PC-9 (cell line): Measurements from ENCODE around the gene RFWD3. TPM values are rescaled to one million over a fixed set of nuclear protein-coding genes. Genes with fewer than 3 reads are reported as not detected.

Experiments
- BruUV-seq: library from RNA; stranded (reverse); fragments of 400-500 nt; replicated peaks from 2 replicates; lab custom pipeline; 2021; lab: Mats Ljungman, UMichigan
- CTCF ChIA-PET: fragments of 300-600 bp; sonication (Branson Sonifier 250); formaldehyde crosslinking; loops from one replicate; lab custom pipeline; 2022; ENCODE audit warnings: antibody characterized with exemption; lab: Charles Lee
- POLR2A ChIA-PET: fragments of 300-600 bp; sonication (Branson Sonifier 250); formaldehyde crosslinking; loops from one replicate; lab custom pipeline; 2022; ENCODE audit warnings: antibody characterized with exemption; ENCODE audit not compliant: unreplicated experiment; lab: Charles Lee
- DNase-seq, 2 experiments: peaks; one replicate each; pipeline versions ENCODE4 v3.0.0 to v3.0.0-alpha.2; 2015 to 2022; ENCODE audit warnings: mixed read lengths in 1 of 2
- H2AFZ ChIP-seq: fragments of 200-600 bp; sonication (generic); 2 replicates; pipeline ENCODE4 v1.8.1; 2017; ENCODE audit warnings: antibody characterized with exemption
- H3F3A ChIP-seq: fragments of 200-600 bp; sonication (generic); 2 replicates; pipeline ENCODE4 v1.8.1; 2017; ENCODE audit warnings: antibody characterized with exemption, mild to moderate bottlenecking, low read depth; ENCODE audit not compliant: insufficient read depth
- H3K27ac ChIP-seq: fragments of 200-600 bp; sonication (generic); 2 replicates; pipeline ENCODE4 v1.6.1; 2016; ENCODE audit warnings: mixed run types
- H3K27me3 ChIP-seq: fragments of 200-600 bp; sonication (generic); 2 replicates; pipeline ENCODE4 v1.6.1; 2016; ENCODE audit warnings: low read depth, mixed run types; ENCODE audit not compliant: insufficient read depth
- H3K36me3 ChIP-seq: fragments of 200-600 bp; sonication (generic); 2 replicates; pipeline ENCODE4 v1.6.1; 2016; ENCODE audit warnings: low read depth, mixed run types
- H3K4me1 ChIP-seq: fragments of 200-600 bp; sonication (generic); replicated peaks from 2 replicates; pipeline ENCODE4 v1.6.1; 2016; ENCODE audit warnings: mixed run types; ENCODE audit not compliant: insufficient read depth
- H3K4me2 ChIP-seq: fragments of 200-600 bp; sonication (generic); 2 replicates; pipeline ENCODE4 v1.6.1; 2017; ENCODE audit warnings: mixed run types
- H3K4me3 ChIP-seq: fragments of 200-600 bp; sonication (generic); 2 replicates; pipeline ENCODE4 v1.6.1; 2016; ENCODE audit warnings: mixed run types
- H3K79me2 ChIP-seq: fragments of 200-600 bp; sonication (generic); 2 replicates; pipeline ENCODE4 v1.6.1; 2017; ENCODE audit warnings: low read depth, mixed run types
- H3K9me2 ChIP-seq: fragments of 200-600 bp; sonication (generic); 2 replicates; pipeline ENCODE4 v1.8.1; 2017; ENCODE audit warnings: mild to moderate bottlenecking; ENCODE audit not compliant: insufficient read depth
- H3K9me3 ChIP-seq: fragments of 200-600 bp; sonication (generic); 2 replicates; pipeline ENCODE4 v1.8.1; 2016; ENCODE audit warnings: low read depth; ENCODE audit not compliant: insufficient read depth
- H4K20me1 ChIP-seq: fragments of 200-600 bp; sonication (generic); 2 replicates; pipeline ENCODE4 v1.8.1; 2017; ENCODE audit not compliant: insufficient read depth
- CTCF ChIP-seq: fragments of 200-600 bp; sonication (generic); conservative IDR thresholded peaks from 2 replicates; pipeline ENCODE4 v1.6.1; 2017; ENCODE audit warnings: mixed run types, antibody characterized with exemption, mild to moderate bottlenecking, moderate library complexity
- EZH2 ChIP-seq: fragments of 200-600 bp; sonication (generic); IDR thresholded peaks from 2 replicates; pipeline ENCODE4 v1.8.0; 2017; ENCODE audit warnings: antibody characterized with exemption, low read depth
- intact Hi-C: fragments of 100-400 bp; cut with micrococcal nuclease; formaldehyde crosslinking; loops from one replicate; pipeline ENCODE4 v1.10.0; 2022; ENCODE audit not compliant: unreplicated experiment
- total RNA-seq: library from RNA; stranded (reverse); gene quantifications from 2 replicates; pipeline ENCODE4 v1.2.3, GENCODE V29; 2021

The RFWD3 gene
- total RNA-seq, 1 experiment from 2014 or later = 49.5 TPM

GRCh38 chr16:74633686-74634085 is 33.0 kb downstream of the RFWD3 start:
- peaks cover 55% of the 10 kb centered on the region for H3K36me3 ChIP-seq
- POLR2A ChIA-PET = no interaction called here

GRCh38 chr16:74627506-74628220 is 39.0 kb downstream of the RFWD3 start:
- no peak overlapping the region for H3K4me3 ChIP-seq
- H2AFZ ChIP-seq = no peak overlapping the region
- no peak for TF ChIP-seq EZH2
- TF ChIP-seq CTCF = no peak
- peaks cover 37% of the 10 kb centered on the region for H3K36me3 ChIP-seq
- H3K9me2 ChIP-seq = no peaks in the 10 kb centered on the region
- POLR2A ChIA-PET = no interaction called here
- CTCF ChIA-PET = no interaction called here
- H3K9me3 ChIP-seq = no peaks in the 10 kb centered on the region
- no peaks in the 10 kb centered on the region for H3K4me1 ChIP-seq
- intact Hi-C loops = no loop called here
- H3K27ac ChIP-seq = no peak overlapping the region
- no peak overlapping the region for H3K4me2 ChIP-seq
- peaks cover 9% of the 10 kb centered on the region; the same call in 1 of the 2 replicates for H3F3A ChIP-seq
- no TSS peak for BruUV-seq
- DNase-seq = no peak
- no peaks in the 10 kb centered on the region for H3K27me3 ChIP-seq
- peaks cover 4% of the 10 kb centered on the region for H4K20me1 ChIP-seq
- no peaks in the 10 kb centered on the region for H3K79me2 ChIP-seq

More at GRCh38 chr16:74633686-74634085, 33.0 kb downstream of the RFWD3 start:
- Histone ChIP-seq H4K20me1 (no peaks in the 10 kb centered on the region), H3K27ac (no peak overlapping the region), H3K4me3 (no peak overlapping the region), H2AFZ (no peak overlapping the region), H3K79me2 (no peaks in the 10 kb centered on the region), H3K4me1 (no peaks in the 10 kb centered on the region), H3K9me2 (no peaks in the 10 kb centered on the region), H3F3A (peaks cover 16% of the 10 kb centered on the region), H3K27me3 (no peaks in the 10 kb centered on the region), H3K4me2 (no peak overlapping the region), H3K9me3 (no peaks in the 10 kb centered on the region)
- no TSS peak for BruUV-seq
- intact Hi-C loops = no loop called here
- no peak for DNase-seq
- CTCF ChIA-PET = no interaction called here
- TF ChIP-seq EZH2 (no peak), CTCF (no peak)

- intact Hi-C loops = no loop called here
- BruUV-seq = no TSS peak
- Histone ChIP-seq H4K20me1 (peaks cover 4% of the 10 kb centered on the region), H2AFZ (no peak overlapping the region), H3K4me1 (no peaks in the 10 kb centered on the region), H3K4me2 (no peak overlapping the region), H3K4me3 (no peak overlapping the region), H3F3A (peaks cover 9% of the 10 kb centered on the region; the same call in 1 of the 2 replicates), H3K36me3 (peaks cover 43% of the 10 kb centered on the region), H3K79me2 (no peaks in the 10 kb centered on the region), H3K27me3 (no peaks in the 10 kb centered on the region), H3K9me3 (no peaks in the 10 kb centered on the region), H3K27ac (no peak overlapping the region), H3K9me2 (no peaks in the 10 kb centered on the region)
- POLR2A ChIA-PET = no interaction called here
- CTCF ChIA-PET = no interaction called here
- no peak for TF ChIP-seq EZH2
- TF ChIP-seq CTCF = no peak
- no peak for DNase-seq
Measured at GRCh38 chr16:74626741-74627416, 39.8 kb downstream of the RFWD3 start.
